Central memory CD8-positive, alpha-beta T cell (primary cell): ENCODE data around the gene MFSD6L.

ENCODE experiments used
- ATAC-seq: fragments of 150-1000 bp; cut with Tn5 transposase; replicated peaks from 2 replicates; pipeline ENCODE4 v1.10.0; 2022; ENCODE audit warnings: mild to moderate bottlenecking, moderate FRiP score, moderate number of reproducible peaks; ENCODE audit not compliant: poor library complexity, severe bottlenecking; ENCODE audit errors: extremely low read depth
- DNase-seq, 2 donors: peaks; one replicate each; pipeline ENCODE4 v3.0.0; 2021; ENCODE audit warnings: low spot score in 2 of 2
- H3K27ac Mint-ChIP-seq: one replicate; pipeline ENCODE4 v1.8.0; 2022; ENCODE audit warnings: low read depth, mild to moderate bottlenecking, moderate library complexity, mixed read lengths
- H3K27me3 Mint-ChIP-seq: one replicate; pipeline ENCODE4 v1.8.0; 2022; ENCODE audit warnings: mixed read lengths
- H3K36me3 Mint-ChIP-seq: one replicate; pipeline ENCODE4 v1.8.0; 2022; ENCODE audit warnings: mild to moderate bottlenecking, moderate library complexity, mixed read lengths; ENCODE audit not compliant: insufficient read depth
- H3K4me1 Mint-ChIP-seq: one replicate; pipeline ENCODE4 v1.8.0; 2022; ENCODE audit warnings: mixed read lengths
- H3K4me3 Mint-ChIP-seq: one replicate; pipeline ENCODE4 v1.8.0; 2022; ENCODE audit warnings: mild to moderate bottlenecking, moderate library complexity, mixed read lengths
- H3K9me3 Mint-ChIP-seq: one replicate; pipeline ENCODE4 v1.8.0; 2022; ENCODE audit warnings: mixed read lengths

The MFSD6L gene

GRCh38 chr17:8797621-8798175 is 1.5 kb downstream of the MFSD6L start:
- Mint-ChIP-seq H3K4me3 (no peak overlapping the region), H3K27ac (no peak overlapping the region), H3K4me1 (no peaks in the 10 kb centered on the region)

DNA sequence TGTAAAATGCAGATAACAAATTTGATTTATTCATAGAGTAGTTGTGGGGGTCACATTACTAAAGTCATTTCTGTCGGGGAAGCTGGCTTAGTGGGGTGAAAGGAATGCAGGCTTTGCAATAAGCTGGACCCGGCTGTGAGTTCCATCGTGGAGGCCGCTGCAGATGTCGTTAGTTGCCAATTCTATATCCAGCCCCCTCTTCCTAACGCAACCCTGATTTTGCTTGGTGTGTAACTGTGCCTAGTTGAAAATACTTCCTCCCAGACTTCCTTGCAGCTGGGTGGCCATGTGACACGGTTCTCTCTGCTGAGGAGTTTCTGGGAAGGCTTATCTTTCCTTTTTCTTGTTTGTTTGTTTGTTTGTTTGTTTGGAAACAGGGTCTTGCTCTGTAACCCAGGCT is 4.5 kb downstream of the MFSD6L start:
- no peak overlapping the region for H3K4me3 Mint-ChIP-seq
- H3K27me3 Mint-ChIP-seq = no peaks in the 10 kb centered on the region
- ATAC-seq (no peak), DNase-seq (no peak)
- H3K9me3 Mint-ChIP-seq = no peaks in the 10 kb centered on the region
- H3K36me3 Mint-ChIP-seq = peaks cover 3% of the 10 kb centered on the region
- no peaks in the 10 kb centered on the region for H3K4me1 Mint-ChIP-seq
- H3K27ac Mint-ChIP-seq = no peak overlapping the region

More at GRCh38 chr17:8797621-8798175, 1.5 kb downstream of the MFSD6L start:
- H3K27me3 Mint-ChIP-seq = no peaks in the 10 kb centered on the region
- no peak for ATAC-seq
- no peak for DNase-seq
- no peaks in the 10 kb centered on the region for H3K9me3 Mint-ChIP-seq
- peaks cover 6% of the 10 kb centered on the region for H3K36me3 Mint-ChIP-seq

GRCh38 chr17:8793649-8794048 is 5.5 kb downstream of the MFSD6L start:
- H3K36me3 Mint-ChIP-seq = peaks cover 1% of the 10 kb centered on the region
- no peak overlapping the region for H3K4me3 Mint-ChIP-seq
- ATAC-seq = no peak
- no peaks in the 10 kb centered on the region for H3K9me3 Mint-ChIP-seq
- H3K27ac Mint-ChIP-seq = no peak overlapping the region
- no peaks in the 10 kb centered on the region for H3K27me3 Mint-ChIP-seq
- no peak for DNase-seq
- H3K4me1 Mint-ChIP-seq = no peaks in the 10 kb centered on the region

DNA sequence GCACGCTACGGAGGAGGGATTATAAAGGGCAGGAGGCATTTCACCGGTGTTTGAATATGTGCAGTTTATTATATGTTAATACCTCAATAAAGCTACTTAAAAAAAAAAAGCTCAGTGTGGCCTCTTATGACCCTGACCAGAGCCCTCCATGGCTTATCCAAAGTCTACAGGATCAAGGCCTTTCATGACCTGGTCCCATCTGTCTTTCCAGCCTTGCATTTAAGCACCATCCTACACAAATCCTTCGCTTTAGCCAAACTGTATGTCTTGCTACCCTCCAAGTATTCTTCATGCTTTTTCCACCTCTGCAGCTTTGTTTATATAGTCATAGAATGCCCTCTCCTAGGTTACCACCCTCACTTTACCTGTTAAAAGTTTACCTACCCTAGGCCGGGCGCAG is 6.5 kb downstream of the MFSD6L start:
- H3K9me3 Mint-ChIP-seq = no peaks in the 10 kb centered on the region
- peaks cover 1% of the 10 kb centered on the region for H3K36me3 Mint-ChIP-seq
- no peaks in the 10 kb centered on the region for H3K27me3 Mint-ChIP-seq
- DNase-seq (no peak), ATAC-seq (no peak)
- H3K27ac Mint-ChIP-seq = no peak overlapping the region
- no peak overlapping the region for H3K4me3 Mint-ChIP-seq
- H3K4me1 Mint-ChIP-seq = no peaks in the 10 kb centered on the region

GRCh38 chr17:8791910-8792270 is 7.3 kb downstream of the MFSD6L start:
- no peaks in the 10 kb centered on the region for H3K27me3 Mint-ChIP-seq
- no peak overlapping the region for H3K27ac Mint-ChIP-seq
- peaks cover 1% of the 10 kb centered on the region for H3K36me3 Mint-ChIP-seq
- no peak for ATAC-seq
- no peak overlapping the region for H3K4me3 Mint-ChIP-seq
- DNase-seq = no peak
- H3K4me1 Mint-ChIP-seq = no peaks in the 10 kb centered on the region
- H3K9me3 Mint-ChIP-seq = no peaks in the 10 kb centered on the region

- Mint-ChIP-seq H3K36me3 (peaks cover 1% of the 10 kb centered on the region), H3K4me1 (no peaks in the 10 kb centered on the region), H3K27me3 (no peaks in the 10 kb centered on the region), H3K27ac (no peak overlapping the region), H3K4me3 (no peak overlapping the region), H3K9me3 (no peaks in the 10 kb centered on the region)
- ATAC-seq = no peak
- no peak for DNase-seq
These were observed 7.8 kb downstream of the MFSD6L start for GRCh38 chr17:8791248-8791909.

- no peaks in the 10 kb centered on the region for H3K36me3 Mint-ChIP-seq
- H3K27ac Mint-ChIP-seq = no peak overlapping the region
- no peak for DNase-seq
- H3K9me3 Mint-ChIP-seq = no peaks in the 10 kb centered on the region
- no peak overlapping the region for H3K4me3 Mint-ChIP-seq
- H3K4me1 Mint-ChIP-seq = no peaks in the 10 kb centered on the region
- ATAC-seq = no peak
- H3K27me3 Mint-ChIP-seq = no peaks in the 10 kb centered on the region
These were observed 9.4 kb downstream of the MFSD6L start for GRCh38 chr17:8789743-8790142.

GRCh38 chr17:8788998-8789397 is 10.2 kb downstream of the MFSD6L start:
- Mint-ChIP-seq H3K9me3 (no peaks in the 10 kb centered on the region), H3K27me3 (no peaks in the 10 kb centered on the region), H3K4me3 (no peak overlapping the region), H3K4me1 (no peaks in the 10 kb centered on the region), H3K36me3 (no peaks in the 10 kb centered on the region), H3K27ac (no peak overlapping the region)
- ATAC-seq (no peak), DNase-seq (no peak)

DNA sequence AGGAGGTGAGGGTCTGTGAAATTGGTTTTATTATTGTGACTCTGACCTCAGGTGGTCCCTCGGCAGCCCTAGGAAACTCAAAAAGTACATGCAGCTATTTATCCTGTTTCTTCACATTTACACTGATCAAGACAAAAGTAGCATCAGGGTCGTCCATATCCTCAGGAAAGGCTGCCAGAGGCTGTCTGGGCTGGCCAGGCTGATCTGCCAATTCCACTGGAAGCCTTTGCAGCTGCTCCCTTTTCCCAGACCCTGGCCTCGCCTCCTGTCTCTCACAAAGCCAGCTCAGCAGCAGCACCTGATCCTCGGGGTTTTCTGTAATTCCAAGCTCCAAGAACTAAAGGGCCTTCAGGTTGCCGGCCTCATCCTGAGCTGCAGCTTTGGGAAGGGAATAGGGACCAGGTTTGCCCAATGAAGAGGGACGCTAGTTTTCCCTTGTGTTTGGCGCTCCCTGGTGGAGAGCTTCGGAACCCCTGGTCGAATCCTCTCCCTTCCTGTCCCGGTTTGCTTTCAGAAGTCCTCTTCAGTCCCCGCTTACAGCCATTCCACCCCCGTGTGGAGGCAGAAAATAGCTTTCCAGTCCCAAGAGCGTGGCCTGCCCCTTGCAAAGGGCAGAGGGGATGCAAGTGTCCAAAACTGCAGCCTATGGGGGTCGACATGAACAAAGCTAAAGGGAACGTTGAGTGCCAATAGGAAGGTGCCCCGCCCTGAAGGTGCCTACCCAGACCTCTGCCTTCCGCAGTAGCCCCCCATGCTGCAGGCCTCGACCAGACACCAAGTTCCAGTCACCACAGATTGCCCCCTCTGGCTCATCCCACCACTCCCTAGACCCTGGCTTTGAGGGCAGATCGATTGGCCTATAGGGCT is 13.4 kb downstream of the MFSD6L start:
- ATAC-seq = no peak

DNA sequence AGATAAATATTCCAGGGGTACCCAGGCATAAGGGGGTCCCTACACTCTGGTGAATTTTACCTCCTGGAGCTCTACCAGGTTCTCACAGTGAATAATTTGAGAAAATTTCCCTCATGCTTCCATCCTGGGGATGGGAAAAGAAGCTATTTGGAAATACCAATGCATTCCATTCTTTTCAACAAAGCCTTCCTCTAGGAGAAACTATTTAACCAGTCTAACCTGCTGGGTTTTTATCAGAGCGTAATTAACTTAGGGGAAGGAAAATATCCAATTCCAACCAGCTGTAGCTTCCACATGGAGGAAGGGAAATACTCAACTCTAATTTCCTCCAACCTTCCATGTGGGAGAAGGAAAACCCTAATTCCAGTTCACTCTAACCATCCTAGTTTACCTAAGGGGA is 17.0 kb downstream of the MFSD6L start:
- H3K27ac Mint-ChIP-seq = no peak overlapping the region
- H3K36me3 Mint-ChIP-seq = no peaks in the 10 kb centered on the region
- DNase-seq = no peak
- no peaks in the 10 kb centered on the region for H3K4me1 Mint-ChIP-seq
- H3K9me3 Mint-ChIP-seq = no peaks in the 10 kb centered on the region
- ATAC-seq = no peak
- H3K27me3 Mint-ChIP-seq = peaks cover under 1% of the 10 kb centered on the region
- H3K4me3 Mint-ChIP-seq = no peak overlapping the region

More for the DNA sequence above, 13.4 kb downstream of the MFSD6L start:
- Mint-ChIP-seq H3K36me3 (no peaks in the 10 kb centered on the region), H3K4me3 (no peak overlapping the region), H3K4me1 (no peaks in the 10 kb centered on the region), H3K27me3 (no peaks in the 10 kb centered on the region), H3K27ac (no peak overlapping the region), H3K9me3 (no peaks in the 10 kb centered on the region)
- DNase-seq = peak; percentile 32 to 45

- Mint-ChIP-seq H3K27me3 (peaks cover 5% of the 10 kb centered on the region), H3K9me3 (no peaks in the 10 kb centered on the region), H3K4me3 (no peak overlapping the region), H3K36me3 (no peaks in the 10 kb centered on the region), H3K4me1 (no peaks in the 10 kb centered on the region), H3K27ac (no peak overlapping the region)
- DNase-seq (no peak), ATAC-seq (no peak)
These were observed 17.4 kb downstream of the MFSD6L start for GRCh38 chr17:8781776-8782175.

DNA sequence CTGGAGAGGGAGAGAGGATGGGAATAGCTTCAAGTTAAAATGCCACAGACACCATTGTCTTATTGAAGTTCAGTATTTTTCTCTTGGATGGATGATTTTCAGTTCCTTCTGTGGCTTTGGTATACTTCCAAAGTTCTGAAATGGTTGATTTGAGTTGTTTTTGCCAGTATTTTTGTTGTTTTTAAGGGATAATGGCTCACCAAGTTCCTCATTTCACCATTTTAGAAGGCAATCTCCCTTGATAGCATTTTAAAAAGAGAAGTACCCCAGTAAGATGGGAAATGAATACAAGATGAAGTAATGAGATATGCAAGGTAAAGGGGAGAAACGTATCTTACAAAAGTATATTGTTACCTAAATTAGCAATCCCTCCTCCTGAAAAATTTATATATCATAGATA is 22.3 kb downstream of the MFSD6L start:
- no peaks in the 10 kb centered on the region for H3K9me3 Mint-ChIP-seq
- no peaks in the 10 kb centered on the region for H3K36me3 Mint-ChIP-seq
- no peak for DNase-seq
- no peaks in the 10 kb centered on the region for H3K4me1 Mint-ChIP-seq
- no peak for ATAC-seq
- H3K27ac Mint-ChIP-seq = no peak overlapping the region
- H3K27me3 Mint-ChIP-seq = peaks cover 41% of the 10 kb centered on the region
- H3K4me3 Mint-ChIP-seq = no peak overlapping the region

- Mint-ChIP-seq H3K4me3 (no peak overlapping the region), H3K9me3 (no peaks in the 10 kb centered on the region), H3K36me3 (no peaks in the 10 kb centered on the region), H3K4me1 (no peaks in the 10 kb centered on the region), H3K27ac (no peak overlapping the region), H3K27me3 (peaks cover 41% of the 10 kb centered on the region)
- DNase-seq (no peak), ATAC-seq (no peak)
These were observed 22.9 kb downstream of the MFSD6L start for GRCh38 chr17:8776248-8776647.
